Suprapubic skin (tissue), 4 donors: ENCODE data around the gene ZCCHC4.

Source experiments
- CTCF ChIP-seq, 2 donors: fragments of 200-600 bp in 1 of 2; fragments of 450-650 bp in 1 of 2; sonication (generic) in 1 of 2; IDR thresholded peaks; one replicate each; pipeline ENCODE4 v1.5.1; 2016 to 2019; ENCODE audit warnings: antibody characterized with exemption in 2 of 2, mild to moderate bottlenecking in 1 of 2, moderate library complexity in 1 of 2
- EP300 ChIP-seq: sonication (generic); formaldehyde crosslinking; IDR thresholded peaks from one replicate; pipeline ENCODE4 v1.6.1; 2017; ENCODE audit warnings: antibody characterized with exemption
- POLR2A ChIP-seq, 2 donors: fragments of 450-650 bp; IDR thresholded peaks; one replicate each; pipeline ENCODE4 v1.6.1; 2017; ENCODE audit warnings: antibody characterized with exemption in 2 of 2, mild to moderate bottlenecking in 2 of 2, moderate library complexity in 2 of 2
- POLR2AphosphoS5 ChIP-seq, 3 donors: sonication (generic); formaldehyde crosslinking; IDR thresholded peaks; one replicate each; pipeline ENCODE4 v1.6.1; 2017; ENCODE audit warnings: antibody characterized with exemption in 3 of 3

- TF ChIP-seq CTCF (IDR thresholded peaks at IDR 0.05): no peak
- TF ChIP-seq POLR2A (IDR thresholded peaks at IDR 0.05): no peak
- no peak for TF ChIP-seq POLR2AphosphoS5 (IDR thresholded peaks at IDR 0.05)
- TF ChIP-seq EP300: no peak
Observed at GRCh38 chr4:25308306-25308705, 4.3 kb upstream of the ZCCHC4 start.
